DOHH2 (cell line): ENCODE measurements around the gene SLC25A10.

Experiments used
- H3F3A ChIP-seq: fragments of 200-600 bp; sonication (generic), shearing (Covaris generic); 2 replicates; pipeline ENCODE4 v1.6.0; 2016; ENCODE audit warnings: antibody characterized with exemption, mild to moderate bottlenecking; ENCODE audit not compliant: control insufficient read depth, insufficient read depth
- H3K27ac ChIP-seq: fragments of 200-600 bp; sonication (generic); 2 replicates; pipeline ENCODE4 v1.5.1; 2014; ENCODE audit warnings: low read depth, mild to moderate bottlenecking, low read length, moderate library complexity
- H3K27me3 ChIP-seq: fragments of 200-600 bp; sonication (generic); 2 replicates; pipeline ENCODE4 v1.6.1; 2014; ENCODE audit warnings: mild to moderate bottlenecking, low read length, mixed read lengths; ENCODE audit not compliant: control insufficient read depth
- H3K36me3 ChIP-seq: fragments of 200-600 bp; sonication (generic); 2 replicates; pipeline ENCODE4 v1.6.1; 2014; ENCODE audit warnings: mild to moderate bottlenecking, low read length, moderate library complexity, mixed read lengths; ENCODE audit not compliant: control insufficient read depth
- H3K4me1 ChIP-seq: fragments of 200-600 bp; sonication (generic); 2 replicates; pipeline ENCODE4 v1.6.1; 2014; ENCODE audit warnings: mild to moderate bottlenecking, low read length, mixed read lengths; ENCODE audit not compliant: control insufficient read depth
- H3K4me2 ChIP-seq: fragments of 200-600 bp; sonication (generic); 2 replicates; pipeline ENCODE4 v1.6.0; 2014; ENCODE audit warnings: mild to moderate bottlenecking, low read length, moderate library complexity
- H3K4me3 ChIP-seq: fragments of 200-600 bp; sonication (generic); 2 replicates; pipeline ENCODE4 v1.5.1; 2014; ENCODE audit warnings: mild to moderate bottlenecking, low read length, mixed read lengths
- H3K79me2 ChIP-seq: fragments of 200-600 bp; sonication (generic); 2 replicates; pipeline ENCODE4 v1.6.1; 2014; ENCODE audit warnings: mild to moderate bottlenecking, low read length, mixed read lengths; ENCODE audit not compliant: control insufficient read depth
- H3K9me2 ChIP-seq: fragments of 200-600 bp; sonication (generic); replicated peaks from 2 replicates; pipeline ENCODE4 v1.6.1; 2014; ENCODE audit warnings: mild to moderate bottlenecking, low read length, mixed read lengths; ENCODE audit not compliant: control insufficient read depth
- H3K9me3 ChIP-seq: fragments of 200-600 bp; sonication (generic); 2 replicates; pipeline ENCODE4 v1.6.1; 2014; ENCODE audit warnings: antibody characterized with exemption, low read length, mixed read lengths; ENCODE audit not compliant: control insufficient read depth, insufficient read depth
- H4K20me1 ChIP-seq: fragments of 200-600 bp; sonication (generic); 2 replicates; pipeline ENCODE4 v1.6.0; 2014; ENCODE audit warnings: low read depth, mild to moderate bottlenecking, antibody characterized with exemption, low read length, moderate library complexity; ENCODE audit not compliant: control insufficient read depth, insufficient read depth
- CTCF ChIP-seq: fragments of 200-600 bp; sonication (generic); IDR thresholded peaks from one replicate; pipeline ENCODE4 v1.5.1; 2014; ENCODE audit warnings: antibody characterized with exemption, mild to moderate bottlenecking, low read depth, low read length; ENCODE audit not compliant: poor library complexity, severe bottlenecking
- EZH2phosphoT487 ChIP-seq: fragments of 200-600 bp; sonication (generic); IDR thresholded peaks from 2 replicates; pipeline ENCODE4 v1.6.1; 2017; ENCODE audit warnings: borderline replicate concordance, mild to moderate bottlenecking, antibody characterized with exemption, low read length, moderate library complexity, mixed read lengths

Gene SLC25A10

GRCh38 chr17:81715107-81715871 lies 3.2 kb downstream of the SLC25A10 start:
- Histone ChIP-seq H3K27me3 (no peaks in the 10 kb centered on the region), H3K4me1 (peaks cover 27% of the 10 kb centered on the region), H3K79me2 (peaks cover 35% of the 10 kb centered on the region), H3K27ac (no peak overlapping the region), H3K9me2 (no peaks in the 10 kb centered on the region), H3F3A (peaks cover 3% of the 10 kb centered on the region), H3K36me3 (peaks cover 36% of the 10 kb centered on the region), H3K4me3 (no peak overlapping the region), H3K4me2 (no peak overlapping the region), H4K20me1 (no peaks in the 10 kb centered on the region), H3K9me3 (no peaks in the 10 kb centered on the region)
- no peak for TF ChIP-seq EZH2phosphoT487
- TF ChIP-seq CTCF = no peak

- no peaks in the 10 kb centered on the region for H3K9me3 ChIP-seq
- TF ChIP-seq CTCF (no peak), EZH2phosphoT487 (no peak)
- H3K36me3 ChIP-seq = peaks cover 38% of the 10 kb centered on the region
- H3K27me3 ChIP-seq = no peaks in the 10 kb centered on the region
- no peaks in the 10 kb centered on the region for H4K20me1 ChIP-seq
- peaks cover 19% of the 10 kb centered on the region for H3K4me1 ChIP-seq
- no peak overlapping the region for H3K4me2 ChIP-seq
- H3K4me3 ChIP-seq = no peak overlapping the region
- H3K79me2 ChIP-seq = peaks cover 35% of the 10 kb centered on the region
- peaks cover 2% of the 10 kb centered on the region; the same call in 1 of the 2 replicates for H3F3A ChIP-seq
- no peak overlapping the region for H3K27ac ChIP-seq
- H3K9me2 ChIP-seq = no peaks in the 10 kb centered on the region
These were observed 4.0 kb downstream of the SLC25A10 start for GRCh38 chr17:81715872-81716673.

DNA sequence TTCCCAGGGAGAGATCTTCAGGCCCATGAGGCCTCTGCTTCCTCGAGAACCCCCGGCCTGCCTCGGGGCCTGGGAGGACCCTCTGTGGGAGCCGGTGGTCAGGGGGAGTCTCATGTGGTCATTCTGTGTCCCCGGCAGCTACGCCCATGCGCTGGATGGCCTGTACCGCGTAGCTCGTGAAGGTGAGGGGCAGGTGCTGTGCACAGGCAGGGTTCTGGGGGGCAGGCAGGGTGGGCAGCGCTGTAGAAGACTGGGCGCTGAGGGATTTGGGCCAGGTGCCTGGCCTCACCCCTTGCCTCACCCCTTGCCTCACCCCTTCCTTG lies 4.6 kb downstream of the SLC25A10 start:
- Histone ChIP-seq H3K4me3 (no peak overlapping the region), H3F3A (no peaks in the 10 kb centered on the region), H3K9me2 (no peaks in the 10 kb centered on the region), H3K9me3 (no peaks in the 10 kb centered on the region), H4K20me1 (no peaks in the 10 kb centered on the region), H3K36me3 (peaks cover 38% of the 10 kb centered on the region), H3K27ac (no peak overlapping the region), H3K4me1 (peaks cover 14% of the 10 kb centered on the region), H3K79me2 (peaks cover 32% of the 10 kb centered on the region), H3K4me2 (no peak overlapping the region), H3K27me3 (no peaks in the 10 kb centered on the region)
- TF ChIP-seq CTCF = no peak
- no peak for TF ChIP-seq EZH2phosphoT487
